Measurements from ENCODE around the gene CDSN. TPM values are rescaled to one million over a fixed set of nuclear protein-coding genes. Genes with fewer than 3 reads are reported as not detected.

CDSN gene
- total RNA-seq: 0.14 TPM in 1 of 2 replicates, not detected in the other

GRCh38 chr6:31120151-31120915, at the start of gene CDSN:
Gene CDSN (minus strand): TSS chr6:31120446. CDS start chr6:31120419, 27 bp downstream.

GRCh38 chr6:31158140-31158862, 38.1 kb upstream of the CDSN start, which contains the start of gene TCF19:
Gene TCF19 (plus strand): TSS chr6:31158589. CDS start chr6:31159470, 881 bp downstream.

GRCh38 chr6:31157513-31158139, 37.4 kb upstream of the CDSN start, which contains the start of gene CCHCR1:
Gene CCHCR1 (minus strand): TSS chr6:31157802. CDS start chr6:31157600, 202 bp downstream.

GRCh38 chr6:31138982-31139381, 18.7 kb upstream of the CDSN start, which contains the start of gene PSORS1C2:
Gene PSORS1C2 (minus strand): TSS chr6:31139066. CDS start chr6:31139026, 40 bp downstream.

GRCh38 chr6:31114541-31114878, 5.7 kb downstream of the CDSN start, which contains the start of gene PSORS1C1:
Gene PSORS1C1 (plus strand): TSS chr6:31114800. CDS start chr6:31129633, 14,833 bp downstream.

GRCh38 chr6:31112478-31112877, 7.8 kb downstream of the CDSN start, which contains the start of gene C6orf15:
Gene C6orf15 (minus strand): TSS chr6:31112575. CDS start chr6:31112555, 20 bp downstream.

Other genes with a start within 250 kb of the CDSN start
- gene DDR1, start 235.9 kb downstream of the CDSN start, total RNA-seq: 227 and 243 TPM in 2 replicates
- 12.6 and 15.9 TPM in 2 replicates for gene GTF2H4, start 212.2 kb downstream of the CDSN start, total RNA-seq
- gene VARS2, start 206.2 kb downstream of the CDSN start, total RNA-seq: 17.5 and 23.5 TPM in 2 replicates
- gene SFTA2, start 188.3 kb downstream of the CDSN start, total RNA-seq: not detected in 2 replicates
- gene MUCL3, start 179.5 kb downstream of the CDSN start, total RNA-seq: not detected in 2 replicates
- 0.14 TPM in 1 of 2 replicates, not detected in the other for gene MUC21, start 136.7 kb downstream of the CDSN start, total RNA-seq
- gene MUC22, start 110.0 kb downstream of the CDSN start, total RNA-seq: not detected in 2 replicates
- 0.35 and 2.0 TPM in 2 replicates for gene C6orf15, start 7.9 kb downstream of the CDSN start, total RNA-seq
- gene PSORS1C1, start 5.6 kb downstream of the CDSN start, total RNA-seq: 0.37 and 1.7 TPM in 2 replicates
- gene PSORS1C2, start 18.6 kb upstream of the CDSN start, total RNA-seq: 0.14 and 0.33 TPM in 2 replicates
- gene CCHCR1, start 37.4 kb upstream of the CDSN start, total RNA-seq: 18.4 and 25.5 TPM in 2 replicates
- 17.0 and 20.8 TPM in 2 replicates for gene TCF19, start 38.1 kb upstream of the CDSN start, total RNA-seq
- 0.60 and 3.5 TPM in 2 replicates for gene POU5F1, start 50.2 kb upstream of the CDSN start, total RNA-seq
- 250 and 259 TPM in 2 replicates for gene HLA-C, start 151.6 kb upstream of the CDSN start, total RNA-seq
- 8.4 and 10.9 TPM in 2 replicates for gene HLA-B, start 236.7 kb upstream of the CDSN start, total RNA-seq

Measured in airway epithelial cell (primary cell).